Measurements from ENCODE around the gene DHTKD1.
A peak's percentile ranks its signal among the peaks of the same experiment; 100 is the strongest.

Gene DHTKD1

DNA sequence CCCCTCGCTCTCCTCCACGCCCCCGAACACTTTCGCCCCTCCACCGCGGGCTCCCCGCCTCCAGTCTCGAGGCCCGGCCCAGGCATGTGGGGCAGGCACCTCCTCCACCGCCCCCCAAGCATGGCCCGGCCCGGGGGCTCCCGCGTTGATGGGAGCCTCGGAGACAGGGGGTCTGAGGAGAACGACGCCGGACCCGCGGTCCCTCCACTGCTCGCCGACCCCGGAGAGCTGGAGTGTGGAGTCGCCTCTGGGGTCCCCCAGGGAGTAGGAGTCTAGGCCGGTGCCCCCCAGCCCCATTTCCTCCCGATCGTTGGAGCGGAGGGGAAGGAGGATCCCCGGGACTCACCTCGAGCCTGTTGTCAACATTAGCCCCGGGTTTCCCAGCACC lies 26.4 kb upstream of the DHTKD1 start:
- TF ChIP-seq POLR2A (IDR thresholded peaks at IDR 0.05; ENCODE audit: low read depth, low read length): peak; percentile 41; the same call in 1 of the 2 replicates
- TF ChIP-seq POLR2AphosphoS5 (IDR thresholded peaks at IDR 0.05; ENCODE audit: low read depth, low read length): 0 out of 2 replicates have a peak, but pooled peaks have one; percentile 5
- TF ChIP-seq TAF1 (IDR thresholded peaks at IDR 0.05; ENCODE audit: borderline replicate concordance, low read depth, low read length): no peak
- DNase-seq (ENCODE audit: insufficient read length) (no peak), FAIRE-seq (no peak)

DNA sequence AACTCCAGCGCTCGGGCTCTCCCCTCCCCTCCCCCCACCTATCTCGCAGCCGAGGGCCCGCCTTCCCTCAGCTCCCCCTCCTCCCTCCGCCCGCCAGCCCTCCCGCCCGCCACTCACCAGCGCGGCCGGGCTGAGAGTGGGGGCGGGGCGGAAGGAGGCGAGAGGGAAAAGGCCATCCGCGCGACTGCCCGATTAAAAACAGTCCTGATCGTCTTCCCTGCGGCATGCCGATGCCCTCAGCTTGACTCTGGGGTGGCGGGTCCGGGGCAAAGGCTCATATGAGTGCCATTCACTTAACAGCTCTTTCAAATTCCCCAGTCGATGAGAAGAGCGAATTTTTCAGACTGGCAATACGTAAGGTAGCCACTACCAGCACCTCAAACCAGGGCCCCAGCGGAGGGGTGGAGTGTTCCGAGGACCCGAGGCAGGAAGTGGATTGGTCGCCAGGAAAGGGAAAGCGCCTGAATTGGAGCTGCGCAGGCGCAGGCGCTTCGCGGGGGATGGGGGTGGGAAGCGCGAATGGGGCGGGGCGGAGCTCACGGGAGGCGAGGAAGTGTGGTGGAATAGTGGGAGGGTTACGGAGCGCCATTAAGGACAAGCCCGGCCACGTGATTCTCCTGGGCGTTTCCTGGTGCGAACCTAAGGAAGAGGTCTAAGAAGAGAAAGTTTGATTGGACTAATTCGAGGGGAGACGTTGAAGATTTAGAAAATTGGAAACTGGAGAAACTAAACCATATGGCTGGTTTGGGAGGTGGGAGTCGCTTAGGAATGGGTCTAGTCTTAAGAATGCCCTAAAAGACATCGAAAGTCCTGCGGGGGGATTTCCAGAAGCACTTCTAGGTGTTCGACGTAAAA lies 25.7 kb upstream of the DHTKD1 start, which contains the start of gene UPF2:
Gene UPF2 (minus strand): TSS at position 13 of the 855 bp plus-strand sequence. CDS start 7,386 bp downstream, outside the sequence.
- TF ChIP-seq POLR2A (IDR thresholded peaks at IDR 0.05; ENCODE audit: low read depth, low read length): no peak
- no peak for TF ChIP-seq TAF1 (IDR thresholded peaks at IDR 0.05; ENCODE audit: borderline replicate concordance, low read depth, low read length)
- TF ChIP-seq POLR2AphosphoS5 (IDR thresholded peaks at IDR 0.05; ENCODE audit: low read depth, low read length): no peak; the same call in 1 of the 2 replicates
- peak; percentile 88 for DNase-seq (ENCODE audit: insufficient read length)
- peak; percentile 99 for FAIRE-seq

DNA sequence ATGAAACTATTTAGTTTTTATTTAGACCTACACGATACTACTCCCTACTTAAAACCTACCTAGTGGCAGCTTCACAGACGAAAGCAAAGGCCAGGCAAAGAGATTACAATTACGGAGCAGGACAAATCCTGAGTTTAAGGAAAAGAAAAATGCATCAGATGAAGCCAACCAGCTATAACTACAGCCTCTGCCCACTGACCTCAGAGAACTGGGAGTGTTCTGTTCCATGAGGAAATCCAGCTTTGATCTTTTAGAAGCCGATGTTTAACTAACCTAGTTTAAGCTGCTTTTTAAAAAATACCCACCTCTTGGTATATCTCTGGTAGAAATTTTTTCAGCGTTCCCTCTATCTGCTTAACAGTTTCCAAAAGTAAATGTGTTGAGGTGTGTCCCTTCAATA lies 23.2 kb upstream of the DHTKD1 start:
- TF ChIP-seq POLR2AphosphoS5 (IDR thresholded peaks at IDR 0.05; ENCODE audit: low read depth, low read length) (no peak), TAF1 (IDR thresholded peaks at IDR 0.05; ENCODE audit: borderline replicate concordance, low read depth, low read length) (no peak), POLR2A (IDR thresholded peaks at IDR 0.05; ENCODE audit: low read depth, low read length) (no peak)
- FAIRE-seq: no peak
- no peak for DNase-seq (ENCODE audit: insufficient read length)

DNA sequence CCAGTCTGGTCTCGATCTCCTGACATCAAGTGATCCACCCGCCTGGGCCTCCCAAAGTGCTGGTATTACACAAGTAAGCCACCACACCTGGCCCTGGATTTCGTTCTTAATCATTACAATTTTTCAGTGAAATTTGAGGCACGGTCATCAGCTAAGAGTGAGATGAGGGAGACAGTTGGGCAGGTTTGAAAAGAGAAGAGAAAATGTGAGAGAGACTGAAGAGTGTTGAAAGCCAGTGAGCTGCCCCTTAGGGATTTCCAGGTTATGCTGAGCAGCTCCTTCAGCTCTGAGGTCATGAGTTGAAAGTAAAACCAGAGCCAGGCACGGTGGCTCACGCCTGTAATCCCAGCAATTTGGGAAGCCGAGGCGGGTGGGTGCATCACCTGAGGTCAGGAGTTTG lies 20.2 kb upstream of the DHTKD1 start:
- peak; percentile 54 for FAIRE-seq
- DNase-seq (ENCODE audit: insufficient read length): no peak
- no peak for TF ChIP-seq POLR2AphosphoS5 (IDR thresholded peaks at IDR 0.05; ENCODE audit: low read depth, low read length)
- TF ChIP-seq POLR2A (IDR thresholded peaks at IDR 0.05; ENCODE audit: low read depth, low read length): no peak
- TF ChIP-seq TAF1 (IDR thresholded peaks at IDR 0.05; ENCODE audit: borderline replicate concordance, low read depth, low read length): no peak

DNA sequence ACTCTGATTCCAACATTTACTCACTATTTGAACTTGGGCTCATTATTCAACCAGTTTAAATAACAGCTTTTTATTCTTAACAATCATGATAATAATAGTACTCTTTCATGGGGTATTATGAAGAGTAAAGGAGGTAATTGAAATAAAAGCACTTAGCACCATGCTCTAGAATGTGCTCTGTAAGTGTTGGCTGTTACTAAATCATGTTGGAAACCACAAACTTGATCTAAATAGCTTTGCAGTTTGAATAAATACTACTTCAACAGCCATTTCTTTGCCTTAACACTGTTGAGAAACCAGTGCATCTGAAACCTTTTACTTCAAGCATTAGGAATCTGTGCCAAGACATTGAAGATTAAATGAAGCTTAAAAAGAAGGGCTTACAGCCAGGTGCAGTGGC lies 18.2 kb upstream of the DHTKD1 start:
- FAIRE-seq: no peak
- DNase-seq (ENCODE audit: insufficient read length): no peak
- no peak for TF ChIP-seq POLR2AphosphoS5 (IDR thresholded peaks at IDR 0.05; ENCODE audit: low read depth, low read length)
- TF ChIP-seq POLR2A (IDR thresholded peaks at IDR 0.05; ENCODE audit: low read depth, low read length): no peak
- no peak for TF ChIP-seq TAF1 (IDR thresholded peaks at IDR 0.05; ENCODE audit: borderline replicate concordance, low read depth, low read length)

DNA sequence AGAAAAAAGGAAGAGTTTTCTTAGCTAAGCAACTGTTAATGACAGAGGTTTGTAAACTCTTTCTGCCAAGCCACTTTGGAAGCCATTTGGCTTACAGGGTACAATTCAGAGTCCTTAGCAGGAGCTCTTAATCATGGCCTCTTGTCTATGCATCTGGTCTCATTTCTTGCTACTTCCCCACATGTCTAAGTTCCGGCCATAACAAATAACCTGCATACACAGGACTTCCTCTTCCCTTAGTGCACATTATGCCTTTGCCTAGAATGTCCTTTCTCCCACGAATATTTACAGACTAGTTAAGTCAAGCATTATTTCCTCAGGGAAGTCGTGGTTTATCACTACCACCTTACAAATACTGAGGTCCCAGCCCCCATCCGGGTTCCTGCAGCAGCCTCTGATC lies 17.5 kb upstream of the DHTKD1 start:
- no peak for TF ChIP-seq POLR2A (IDR thresholded peaks at IDR 0.05; ENCODE audit: low read depth, low read length)
- no peak for TF ChIP-seq TAF1 (IDR thresholded peaks at IDR 0.05; ENCODE audit: borderline replicate concordance, low read depth, low read length)
- TF ChIP-seq POLR2AphosphoS5 (IDR thresholded peaks at IDR 0.05; ENCODE audit: low read depth, low read length): no peak
- DNase-seq (ENCODE audit: insufficient read length): no peak
- FAIRE-seq: no peak

DNA sequence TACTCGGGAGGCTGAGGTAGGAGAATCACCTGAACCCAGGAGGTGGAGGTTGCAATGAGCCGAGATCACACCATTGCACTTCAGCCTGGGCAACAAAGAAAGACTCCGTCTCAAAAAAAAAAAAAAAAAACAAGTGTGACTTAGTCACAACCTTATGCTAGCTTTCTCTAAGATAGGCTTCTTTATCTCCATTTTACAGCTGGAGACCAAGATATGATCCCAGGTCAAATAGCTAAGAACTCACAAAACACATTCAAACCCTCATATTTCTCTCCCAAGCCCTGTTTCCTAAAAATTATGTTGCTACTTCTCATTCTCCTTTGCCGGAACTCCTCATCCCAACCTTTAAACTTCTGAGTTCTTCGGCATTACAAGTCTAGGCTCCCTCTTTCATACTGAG lies 13.0 kb upstream of the DHTKD1 start:
- DNase-seq (ENCODE audit: insufficient read length) (no peak), FAIRE-seq (no peak)
- no peak for TF ChIP-seq POLR2AphosphoS5 (IDR thresholded peaks at IDR 0.05; ENCODE audit: low read depth, low read length)
- TF ChIP-seq TAF1 (IDR thresholded peaks at IDR 0.05; ENCODE audit: borderline replicate concordance, low read depth, low read length): no peak
- TF ChIP-seq POLR2A (IDR thresholded peaks at IDR 0.05; ENCODE audit: low read depth, low read length): no peak

DNA sequence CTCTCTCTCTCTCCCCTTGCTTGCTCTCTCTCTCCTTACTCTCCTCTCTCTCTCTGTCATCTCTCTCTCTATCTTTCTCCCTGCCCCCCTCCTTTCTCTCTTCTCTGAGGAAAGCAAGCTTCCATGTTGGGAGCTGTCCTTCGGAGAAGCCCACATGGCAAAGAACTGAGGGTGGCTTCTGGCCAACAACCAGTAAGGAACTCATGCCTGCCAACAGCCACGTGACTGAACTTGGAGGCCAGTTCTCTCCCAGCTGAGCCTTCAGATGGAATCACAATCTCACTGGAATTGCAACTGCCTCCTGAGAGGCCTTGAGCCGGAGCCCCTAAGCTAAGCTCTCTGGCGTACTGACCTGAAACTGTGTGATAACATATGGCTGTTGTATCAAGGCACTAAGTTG lies 12.0 kb upstream of the DHTKD1 start:
- TF ChIP-seq POLR2A (IDR thresholded peaks at IDR 0.05; ENCODE audit: low read depth, low read length) (no peak), TAF1 (IDR thresholded peaks at IDR 0.05; ENCODE audit: borderline replicate concordance, low read depth, low read length) (no peak), POLR2AphosphoS5 (IDR thresholded peaks at IDR 0.05; ENCODE audit: low read depth, low read length) (no peak)
- no peak for FAIRE-seq
- no peak for DNase-seq (ENCODE audit: insufficient read length)

DNA sequence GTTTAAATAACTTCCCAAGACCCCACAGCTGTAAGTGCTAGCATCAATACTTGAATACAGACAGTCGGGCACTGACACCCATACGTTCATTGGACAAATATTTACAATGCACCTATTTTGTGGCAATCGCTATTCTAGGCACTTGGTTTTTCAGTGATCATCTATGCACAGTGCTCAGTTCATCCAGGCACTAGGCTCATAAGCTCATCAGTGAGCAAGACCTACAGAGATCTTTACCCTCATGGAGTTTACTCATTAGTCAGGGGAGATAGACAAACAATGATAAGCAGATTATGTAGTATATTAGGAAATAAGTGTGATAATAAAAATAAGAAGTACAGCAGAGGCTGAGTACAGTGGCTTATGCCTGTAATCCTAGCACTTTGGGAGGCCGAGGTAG lies 7.6 kb upstream of the DHTKD1 start:
- FAIRE-seq (no peak), DNase-seq (ENCODE audit: insufficient read length) (no peak)
- TF ChIP-seq POLR2A (IDR thresholded peaks at IDR 0.05; ENCODE audit: low read depth, low read length): no peak
- no peak for TF ChIP-seq TAF1 (IDR thresholded peaks at IDR 0.05; ENCODE audit: borderline replicate concordance, low read depth, low read length)
- TF ChIP-seq POLR2AphosphoS5 (IDR thresholded peaks at IDR 0.05; ENCODE audit: low read depth, low read length): no peak

DNA sequence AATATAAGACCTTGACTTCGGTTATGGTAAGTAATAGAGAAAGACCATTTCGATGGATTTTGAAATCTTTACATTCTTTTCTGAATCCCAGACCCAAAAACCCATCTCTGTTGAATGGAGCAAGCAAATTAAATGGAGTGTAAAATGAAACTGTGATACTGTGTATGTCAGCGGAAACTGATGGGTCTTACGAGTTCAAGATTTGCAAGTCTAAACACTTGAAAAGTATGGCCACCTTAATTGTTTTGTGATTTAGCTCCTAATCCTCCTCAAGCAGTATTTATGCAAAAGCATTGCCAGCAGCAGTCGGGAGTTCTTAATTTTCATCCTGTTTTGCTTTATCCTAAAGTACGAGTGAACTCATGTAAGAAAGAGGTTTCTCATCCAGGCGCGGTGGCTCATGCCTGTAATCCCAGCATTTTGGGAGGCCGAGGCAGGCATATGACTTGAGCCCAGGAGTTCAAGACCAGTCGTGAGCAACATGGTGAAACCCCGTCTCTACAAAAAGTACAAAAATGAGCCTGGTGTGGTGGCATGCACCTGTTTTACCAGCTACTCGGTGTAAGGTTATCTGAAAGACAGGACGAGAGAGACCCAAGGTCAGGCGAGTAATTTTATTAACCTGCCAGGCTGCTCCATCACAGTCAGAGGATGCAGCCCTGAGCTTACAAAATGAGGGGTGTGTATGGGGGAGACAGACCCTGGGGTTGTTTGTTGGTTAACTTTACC lies 5.8 kb upstream of the DHTKD1 start:
- FAIRE-seq (no peak), DNase-seq (ENCODE audit: insufficient read length) (no peak)
- TF ChIP-seq TAF1 (IDR thresholded peaks at IDR 0.05; ENCODE audit: borderline replicate concordance, low read depth, low read length) (no peak), POLR2AphosphoS5 (IDR thresholded peaks at IDR 0.05; ENCODE audit: low read depth, low read length) (no peak), POLR2A (IDR thresholded peaks at IDR 0.05; ENCODE audit: low read depth, low read length) (no peak)

DNA sequence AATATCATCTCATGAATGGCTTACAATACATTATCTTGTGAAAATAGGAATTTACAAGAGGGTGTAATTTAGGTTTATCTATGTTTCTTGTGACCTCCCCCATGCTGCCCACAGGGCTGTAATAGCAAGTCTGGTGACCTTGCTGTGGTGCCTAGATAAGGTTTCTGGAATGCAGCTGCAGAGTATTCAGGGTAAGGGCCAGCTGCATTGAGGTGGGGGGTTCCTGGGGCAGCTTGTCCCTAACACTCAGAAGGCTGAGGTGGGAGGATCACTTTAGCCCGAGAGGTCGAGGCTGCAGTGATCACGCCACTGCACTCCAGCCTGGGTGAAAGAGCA lies 5.3 kb upstream of the DHTKD1 start:
- DNase-seq (ENCODE audit: insufficient read length) (no peak), FAIRE-seq (no peak)
- no peak for TF ChIP-seq POLR2AphosphoS5 (IDR thresholded peaks at IDR 0.05; ENCODE audit: low read depth, low read length)
- TF ChIP-seq POLR2A (IDR thresholded peaks at IDR 0.05; ENCODE audit: low read depth, low read length): no peak
- no peak for TF ChIP-seq TAF1 (IDR thresholded peaks at IDR 0.05; ENCODE audit: borderline replicate concordance, low read depth, low read length)
